ES-I3 (cell line): ENCODE measurements around the gene SRCAP.

Source experiments
- H3K36me3 ChIP-seq: 2 replicates; pipeline ENCODE4 v1.6.1; 2013; ENCODE audit warnings: mild to moderate bottlenecking, low read length, control low read depth, moderate library complexity; ENCODE audit not compliant: insufficient read depth
- H3K4me1 ChIP-seq: 2 replicates; pipeline ENCODE4 v1.6.1; 2013; ENCODE audit warnings: mild to moderate bottlenecking, control low read depth, low read length; ENCODE audit not compliant: insufficient read depth
- H3K9ac ChIP-seq: 2 replicates; pipeline ENCODE4 v1.6.1; 2013; ENCODE audit warnings: low read depth, mild to moderate bottlenecking, low read length, moderate library complexity
- H3K9me3 ChIP-seq: 2 replicates; pipeline ENCODE4 v1.6.1; 2013; ENCODE audit warnings: mild to moderate bottlenecking, low read length, moderate library complexity; ENCODE audit not compliant: control insufficient read depth, insufficient read depth

The SRCAP gene

DNA sequence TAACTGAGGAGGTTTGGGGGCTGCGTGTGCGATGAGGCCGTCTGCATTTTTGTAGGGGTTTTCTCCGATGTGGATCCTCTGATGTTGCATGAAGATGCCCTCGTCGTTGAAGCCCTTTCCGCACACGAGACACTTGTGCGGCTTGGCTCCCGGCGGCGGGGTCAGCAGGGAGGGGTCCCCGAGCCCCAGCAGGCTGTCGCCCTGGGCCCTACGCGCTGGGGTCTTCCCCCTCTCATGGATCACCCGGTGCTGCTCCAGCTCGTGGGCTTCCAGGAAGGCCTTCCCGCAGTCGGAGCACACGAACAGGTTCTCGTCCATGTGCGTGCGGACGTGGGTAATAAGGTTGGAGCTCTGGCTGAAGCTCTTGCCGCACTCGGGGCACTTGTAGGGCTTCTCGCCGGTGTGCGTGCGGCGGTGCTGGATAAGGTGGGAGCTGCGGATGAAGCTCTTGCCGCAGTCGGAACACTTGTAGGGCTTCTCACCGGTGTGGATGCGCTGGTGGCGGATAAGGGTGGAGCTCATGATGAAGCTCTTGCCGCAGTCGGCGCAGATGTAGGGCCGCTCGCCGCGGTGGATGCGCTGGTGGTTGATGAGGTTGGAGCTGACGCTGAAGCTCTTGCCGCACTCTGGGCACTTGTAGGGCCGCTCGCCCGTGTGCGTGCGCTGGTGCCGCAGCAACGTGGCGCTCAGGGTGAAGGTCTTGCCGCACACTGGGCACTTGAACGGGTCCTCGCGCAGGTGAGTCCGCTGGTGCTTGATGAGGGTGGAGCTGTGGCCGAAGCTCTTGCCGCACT is 83.7 kb downstream of the SRCAP start:
- H3K4me1 ChIP-seq: peaks cover 8% of the 10 kb centered on the region; the same call in 1 of the 2 replicates
- H3K9ac ChIP-seq: no peak overlapping the region
- no peaks in the 10 kb centered on the region for H3K9me3 ChIP-seq
- H3K36me3 ChIP-seq: no peaks in the 10 kb centered on the region

DNA sequence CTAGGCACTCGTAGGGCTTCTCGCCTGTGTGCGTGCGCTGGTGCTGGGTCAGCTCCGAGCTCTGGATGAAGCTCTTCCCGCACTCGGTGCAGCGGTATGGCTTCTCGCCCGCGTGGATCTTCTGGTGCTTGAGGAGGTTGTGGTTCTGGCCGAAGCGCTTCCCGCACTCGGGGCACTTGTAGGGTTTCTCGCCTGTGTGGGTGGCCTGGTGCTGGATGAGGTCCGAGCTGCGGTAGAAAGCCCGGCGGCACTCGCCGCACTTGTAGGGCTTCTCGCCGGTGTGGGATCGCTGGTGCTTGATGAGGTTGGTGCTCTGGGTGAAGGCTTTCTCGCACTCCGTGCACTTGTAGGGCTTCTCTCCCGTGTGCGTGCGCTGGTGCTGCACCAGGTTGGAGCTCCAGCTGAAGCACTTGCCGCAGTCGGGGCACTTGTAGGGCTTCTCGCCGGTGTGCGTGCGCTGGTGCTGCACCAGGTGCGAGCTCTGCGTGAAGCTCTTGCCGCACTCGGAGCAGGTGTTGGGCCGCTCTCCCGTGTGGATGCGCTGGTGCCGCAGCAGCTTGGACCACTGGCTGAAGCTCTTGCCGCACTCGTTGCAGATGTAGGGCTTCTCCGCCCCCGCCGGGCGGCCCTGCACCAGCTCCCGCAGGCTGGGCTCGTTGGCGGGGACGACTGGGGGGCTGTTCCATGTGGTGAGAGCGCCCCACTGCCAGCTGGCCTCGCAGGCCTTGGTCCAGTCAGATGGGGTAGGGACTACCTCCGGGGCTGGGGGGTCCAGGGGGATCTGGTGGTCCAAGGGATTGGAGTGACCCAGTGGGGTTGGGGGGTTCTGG is 84.5 kb downstream of the SRCAP start:
- H3K36me3 ChIP-seq: no peaks in the 10 kb centered on the region
- H3K9me3 ChIP-seq: no peaks in the 10 kb centered on the region
- H3K9ac ChIP-seq: no peak overlapping the region
- peaks cover 9% of the 10 kb centered on the region; the same call in 1 of the 2 replicates for H3K4me1 ChIP-seq

DNA sequence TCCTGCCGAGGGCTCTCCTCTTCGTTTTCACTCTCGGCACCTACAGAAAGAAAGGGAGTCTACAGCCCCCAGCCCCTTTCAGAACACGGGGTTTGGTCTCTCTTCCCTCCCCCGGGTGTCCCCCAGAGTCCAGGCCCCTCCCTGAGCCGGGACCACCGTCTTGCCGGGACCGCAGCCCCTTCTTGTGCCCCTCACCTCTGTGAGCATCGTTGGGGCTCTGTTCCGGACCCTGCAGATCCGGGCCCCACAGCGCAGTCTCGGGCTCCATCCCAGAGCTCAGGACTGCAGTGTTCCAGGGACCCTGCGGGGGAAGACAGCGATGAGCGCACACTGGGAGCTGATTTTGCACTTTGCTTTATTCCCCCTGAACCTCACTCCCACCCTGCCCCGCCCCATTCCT is 85.2 kb downstream of the SRCAP start:
- H3K4me1 ChIP-seq: peaks cover 8% of the 10 kb centered on the region; the same call in 1 of the 2 replicates
- no peak overlapping the region for H3K9ac ChIP-seq
- no peaks in the 10 kb centered on the region for H3K9me3 ChIP-seq
- H3K36me3 ChIP-seq: no peaks in the 10 kb centered on the region

DNA sequence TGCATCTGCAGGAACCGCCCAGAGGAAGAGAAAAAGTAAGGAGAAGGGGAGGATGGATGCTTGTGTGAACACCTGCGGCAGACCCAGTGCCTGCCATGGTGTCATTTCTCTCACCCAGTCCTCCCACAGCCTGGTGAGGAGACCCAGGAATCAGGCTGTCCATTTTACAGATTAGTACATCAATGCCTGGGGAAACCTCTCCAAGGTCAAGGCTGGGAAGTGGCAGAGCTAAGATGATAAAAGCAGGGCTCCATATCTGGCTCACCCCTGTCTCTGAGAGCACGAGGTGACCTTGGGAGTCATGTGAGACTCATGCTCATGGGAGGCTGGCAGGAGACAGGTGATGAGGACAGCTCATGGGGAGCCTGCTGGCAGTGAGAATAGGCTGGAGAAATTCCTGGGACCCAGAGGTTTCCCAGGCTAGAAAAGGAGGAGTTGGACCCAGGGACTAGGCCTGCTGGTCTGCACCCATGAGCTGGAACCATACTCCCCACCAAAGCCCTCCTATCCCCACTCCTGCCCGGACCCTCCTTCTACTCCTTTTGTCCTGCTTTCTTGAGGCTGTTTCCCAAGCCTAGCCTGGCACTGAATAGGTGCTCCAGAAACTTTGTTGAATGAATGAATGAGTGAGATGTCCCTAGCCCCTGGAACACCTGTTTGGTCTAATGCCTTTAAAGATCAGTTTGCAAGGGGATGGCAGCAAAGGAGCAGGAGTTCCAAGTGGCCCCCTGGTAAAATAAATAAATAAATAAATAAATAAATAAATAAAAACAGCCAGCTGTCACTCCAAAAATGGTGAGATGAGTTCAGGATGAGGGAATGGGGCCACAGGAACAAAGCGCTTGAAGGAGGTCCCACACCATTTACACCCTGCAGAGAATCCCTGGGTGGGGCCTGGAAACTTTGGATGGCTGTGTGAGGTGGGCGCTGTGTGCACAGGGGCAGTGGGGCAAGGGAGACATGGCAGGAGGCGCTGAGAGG is 86.4 kb downstream of the SRCAP start:
- Histone ChIP-seq H3K36me3 (no peaks in the 10 kb centered on the region), H3K9ac (peak overlapping the region; percentile 72; the same call in 1 of the 2 replicates), H3K4me1 (peaks cover 8% of the 10 kb centered on the region; the same call in 1 of the 2 replicates), H3K9me3 (no peaks in the 10 kb centered on the region)

DNA sequence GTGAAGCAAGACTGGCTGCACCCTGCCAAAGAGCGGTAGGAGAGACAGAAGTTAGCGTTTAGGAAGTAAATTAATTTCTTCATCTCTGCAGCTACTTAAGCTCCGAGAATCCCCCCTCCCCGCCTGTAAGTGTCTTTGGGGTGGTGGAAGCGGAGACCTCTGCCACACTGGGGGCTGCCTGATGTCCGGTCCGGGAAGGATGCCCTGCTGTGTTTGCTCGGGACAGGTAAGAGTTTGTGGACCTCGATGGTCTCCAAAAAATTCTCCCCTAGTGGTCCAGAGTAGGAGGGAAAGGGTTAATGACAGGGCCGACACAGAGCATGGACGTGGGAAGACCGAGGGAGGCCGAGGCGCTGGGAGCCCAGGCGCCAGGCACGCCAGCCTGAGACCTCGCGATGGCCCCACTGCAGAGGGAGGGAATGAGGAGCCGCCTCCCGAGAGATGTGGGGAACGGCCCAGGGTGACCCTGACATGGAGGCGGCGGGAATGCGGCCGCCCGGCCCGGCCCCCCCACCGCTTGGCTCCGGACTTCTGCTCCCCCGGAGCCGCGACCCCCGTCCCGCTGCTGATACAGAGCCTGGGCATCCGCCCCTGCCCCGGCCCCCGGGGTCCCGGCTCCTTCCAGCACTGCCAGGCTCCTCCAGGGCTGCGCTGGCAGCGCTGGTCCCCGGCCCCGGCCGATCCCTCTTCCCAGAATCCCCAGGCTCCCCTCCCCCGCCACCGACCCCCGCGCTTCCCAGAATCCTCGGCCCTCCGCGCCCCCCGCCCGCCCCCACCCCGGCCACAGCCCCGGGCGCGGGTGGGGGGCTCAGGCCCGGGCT is 87.4 kb downstream of the SRCAP start:
- Histone ChIP-seq H3K9me3 (no peaks in the 10 kb centered on the region), H3K4me1 (peaks cover 8% of the 10 kb centered on the region; the same call in 1 of the 2 replicates), H3K9ac (peak overlapping the region; percentile 98), H3K36me3 (no peaks in the 10 kb centered on the region)

DNA sequence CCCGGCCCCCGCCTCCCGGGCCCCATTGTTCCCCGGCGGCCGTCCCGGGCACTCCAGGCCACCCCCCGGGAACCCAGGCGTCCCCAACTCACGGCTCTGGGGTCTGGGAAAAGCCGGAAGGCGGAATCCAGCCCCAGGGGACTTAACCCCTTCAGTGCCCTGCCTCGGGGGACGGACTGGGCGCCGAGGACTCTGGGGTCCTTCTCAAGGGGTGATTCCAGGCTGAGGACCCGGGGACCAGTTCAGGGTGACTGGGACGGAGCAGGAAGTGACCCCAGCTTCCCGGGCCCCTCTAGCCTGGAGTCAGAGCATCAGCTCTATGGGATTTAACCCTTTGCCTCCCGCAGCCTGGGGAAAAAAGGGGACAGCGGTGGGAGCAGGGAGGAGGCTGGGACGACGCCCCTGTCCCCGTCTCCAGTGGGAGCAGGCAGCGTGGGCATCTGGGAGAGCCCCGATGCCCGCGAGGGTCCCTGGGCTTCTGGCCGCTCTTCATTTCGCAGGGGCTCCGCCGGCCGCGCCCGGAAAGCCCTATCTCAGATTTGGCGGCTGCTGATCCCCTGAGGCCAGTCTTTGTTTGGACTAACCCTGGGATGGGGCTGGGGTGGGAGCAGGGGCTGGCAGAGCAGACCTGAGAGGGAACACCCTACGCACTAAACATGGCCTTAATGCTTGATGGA is 88.1 kb downstream of the SRCAP start, which contains the start of gene ZNF629:
Gene ZNF629 (minus strand): TSS at position 270 of the 677 bp plus-strand sequence. CDS start 2,723 bp downstream, outside the sequence.
- no peaks in the 10 kb centered on the region for H3K9me3 ChIP-seq
- H3K9ac ChIP-seq: peak within 1 kb of the TSS; percentile 98
- no peaks in the 10 kb centered on the region for H3K36me3 ChIP-seq
- H3K4me1 ChIP-seq: peaks cover 8% of the 10 kb centered on the region; the same call in 1 of the 2 replicates

DNA sequence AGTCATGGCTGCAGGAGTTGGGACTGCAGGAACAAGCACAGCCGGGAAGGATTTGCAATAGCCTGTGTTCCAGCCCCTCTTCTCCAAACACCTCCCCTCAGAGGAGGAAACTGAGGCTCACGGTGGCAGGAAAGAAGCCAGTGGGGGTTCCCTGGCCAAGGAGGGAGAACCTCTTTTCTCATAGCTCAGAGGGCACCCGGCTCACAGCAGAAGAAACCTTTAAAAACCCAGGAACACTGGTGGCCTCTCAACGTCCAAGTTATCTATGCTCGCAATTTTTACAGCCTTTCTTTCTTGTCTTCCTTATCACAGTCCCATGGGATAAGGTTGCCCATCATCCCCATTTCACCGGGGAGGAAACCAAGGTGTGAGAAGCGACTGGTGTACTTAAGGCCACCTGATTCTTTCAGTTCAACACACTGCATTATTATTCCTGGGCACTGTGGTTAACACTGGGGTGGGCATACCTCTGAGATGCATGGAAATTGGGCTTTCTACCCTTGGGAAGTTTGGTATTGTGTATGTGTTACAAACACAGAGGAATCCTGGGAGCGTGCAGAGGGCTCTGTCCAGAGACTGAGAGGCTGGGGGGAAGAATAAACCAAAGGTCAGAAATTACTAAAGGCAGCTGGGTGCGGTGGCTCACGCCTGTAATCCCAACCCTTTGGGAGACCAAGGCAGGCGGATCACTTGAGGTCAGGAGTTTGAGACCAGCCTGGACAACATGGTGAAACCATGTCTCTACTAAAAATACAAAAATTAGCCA is 88.8 kb downstream of the SRCAP start:
- peaks cover 8% of the 10 kb centered on the region; the same call in 1 of the 2 replicates for H3K4me1 ChIP-seq
- no peaks in the 10 kb centered on the region for H3K9me3 ChIP-seq
- H3K36me3 ChIP-seq: no peaks in the 10 kb centered on the region
- H3K9ac ChIP-seq: peak overlapping the region; percentile 98
